Muscle layer of colon (tissue), 2 donors: Measurements from ENCODE around the gene CCL20.
"Not testable (repeated sequence)": the region's sequence is repeated elsewhere in the genome, so short reads cannot be mapped to it uniquely, and the experiment has no call there.

Source experiments
- H3K27ac ChIP-seq: one replicate; pipeline ENCODE4 v1.7.0; 2013; ENCODE audit warnings: low read depth, mild to moderate bottlenecking, low read length, moderate library complexity
- H3K27me3 ChIP-seq, 2 donors: one replicate each; pipeline ENCODE4 v1.7.0; 2013; ENCODE audit warnings: low read length in 2 of 2, mild to moderate bottlenecking in 2 of 2; ENCODE audit not compliant: insufficient read depth in 2 of 2, control insufficient read depth in 1 of 2
- H3K36me3 ChIP-seq: one replicate; pipeline ENCODE4 v1.7.0; 2013; ENCODE audit warnings: mild to moderate bottlenecking, low read length; ENCODE audit not compliant: insufficient read depth
- H3K4me1 ChIP-seq: one replicate; pipeline ENCODE4 v1.7.0; 2013; ENCODE audit warnings: mild to moderate bottlenecking, low read length; ENCODE audit not compliant: insufficient read depth
- H3K4me3 ChIP-seq, 2 donors: one replicate each; pipeline ENCODE4 v1.7.0; 2013; ENCODE audit warnings: low read length in 2 of 2, low read depth in 1 of 2, mild to moderate bottlenecking in 1 of 2, moderate library complexity in 1 of 2
- H3K9ac ChIP-seq: one replicate; pipeline ENCODE4 v1.7.0; 2013; ENCODE audit warnings: low read length
- H3K9me3 ChIP-seq: one replicate; pipeline ENCODE4 v1.7.0; 2013; ENCODE audit warnings: mild to moderate bottlenecking, low read length
- donor health status: abdominal sarcoma.
- donor health status: Adenocarcinoma of cecum.

Gene CCL20

DNA sequence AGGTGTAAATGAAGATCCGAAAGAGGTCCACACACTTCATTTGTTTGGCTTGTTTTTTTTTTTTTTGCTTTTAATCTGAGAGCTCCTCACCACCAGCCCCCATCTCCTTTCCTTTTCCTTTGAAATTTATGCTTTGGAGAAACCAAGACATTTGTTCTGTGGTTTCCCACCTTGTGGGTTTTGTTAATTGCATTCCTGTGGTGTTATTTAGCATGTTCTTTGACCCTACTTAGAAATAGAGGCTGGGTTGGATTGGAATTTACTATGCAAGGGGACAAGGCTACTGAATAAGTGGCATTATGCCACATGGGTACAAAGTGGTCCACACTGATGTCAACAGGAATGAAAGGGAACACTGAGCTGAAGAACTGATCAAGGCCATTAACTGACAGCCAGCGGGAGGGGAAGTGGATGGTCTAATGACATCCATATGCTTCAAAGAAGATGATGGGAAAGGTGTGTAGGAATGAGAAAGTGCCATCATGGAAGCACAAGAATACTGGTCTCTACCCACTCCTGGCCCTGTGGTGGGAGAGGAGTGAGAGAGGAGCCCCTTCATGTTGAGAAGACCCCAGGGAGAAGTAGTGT lies 8.9 kb downstream of the CCL20 start:
- no peaks in the 10 kb centered on the region for H3K4me1 ChIP-seq
- H3K9ac ChIP-seq, result no peak overlapping the region
- no peaks in the 10 kb centered on the region for H3K36me3 ChIP-seq
- no peak overlapping the region for H3K4me3 ChIP-seq
- no peak overlapping the region for H3K27ac ChIP-seq
- H3K27me3 ChIP-seq, result no peaks in the 10 kb centered on the region
- H3K9me3 ChIP-seq, result no peaks in the 10 kb centered on the region

DNA sequence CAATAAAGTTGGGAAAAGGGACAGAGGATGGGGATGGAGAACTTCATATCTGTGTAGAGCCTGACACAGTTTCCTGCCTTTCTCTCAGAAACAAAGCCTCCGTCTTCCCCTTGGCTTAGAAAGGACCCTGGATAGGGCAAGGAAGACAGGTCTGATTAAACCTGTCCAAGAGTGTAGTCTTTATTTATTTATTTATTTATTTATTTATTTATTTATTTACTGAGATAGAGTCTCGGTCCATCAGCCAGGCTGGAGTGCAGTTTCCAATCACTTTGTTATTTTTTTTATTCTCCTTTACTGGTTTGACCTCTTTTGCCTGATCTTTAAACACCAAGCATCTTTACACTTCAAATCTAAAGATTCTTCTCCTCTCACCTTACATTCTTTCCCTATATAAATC lies 10.3 kb downstream of the CCL20 start:
- H3K4me1 ChIP-seq, result no peaks in the 10 kb centered on the region
- H3K4me3 ChIP-seq, result no peak overlapping the region
- no peak overlapping the region for H3K9ac ChIP-seq
- no peak overlapping the region for H3K27ac ChIP-seq
- H3K36me3 ChIP-seq, result no peaks in the 10 kb centered on the region
- no peaks in the 10 kb centered on the region for H3K9me3 ChIP-seq
- H3K27me3 ChIP-seq, result no peaks in the 10 kb centered on the region

DNA sequence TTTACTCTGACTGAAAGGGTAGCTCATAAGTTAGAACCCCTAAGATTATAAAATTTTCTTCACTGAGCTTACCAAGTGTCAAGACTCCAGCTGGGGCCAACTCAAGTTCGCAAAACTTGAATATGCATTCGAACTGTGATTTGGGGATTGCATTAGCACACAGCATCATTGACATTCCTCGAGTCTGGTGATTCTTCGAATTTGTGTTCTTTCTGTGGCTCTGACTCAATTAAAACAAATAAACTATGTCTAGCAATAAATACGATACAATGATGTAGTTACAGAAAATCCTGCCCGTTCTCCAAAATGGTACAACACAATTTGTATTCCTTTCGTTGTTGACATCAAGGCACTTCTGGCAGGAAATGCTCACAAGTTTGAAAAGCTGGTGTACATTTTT lies 11.1 kb downstream of the CCL20 start:
- Histone ChIP-seq H3K4me3 (no peak overlapping the region), H3K27ac (no peak overlapping the region), H3K4me1 (no peaks in the 10 kb centered on the region), H3K9ac (no peak overlapping the region), H3K27me3 (no peaks in the 10 kb centered on the region), H3K36me3 (no peaks in the 10 kb centered on the region), H3K9me3 (no peaks in the 10 kb centered on the region)

DNA sequence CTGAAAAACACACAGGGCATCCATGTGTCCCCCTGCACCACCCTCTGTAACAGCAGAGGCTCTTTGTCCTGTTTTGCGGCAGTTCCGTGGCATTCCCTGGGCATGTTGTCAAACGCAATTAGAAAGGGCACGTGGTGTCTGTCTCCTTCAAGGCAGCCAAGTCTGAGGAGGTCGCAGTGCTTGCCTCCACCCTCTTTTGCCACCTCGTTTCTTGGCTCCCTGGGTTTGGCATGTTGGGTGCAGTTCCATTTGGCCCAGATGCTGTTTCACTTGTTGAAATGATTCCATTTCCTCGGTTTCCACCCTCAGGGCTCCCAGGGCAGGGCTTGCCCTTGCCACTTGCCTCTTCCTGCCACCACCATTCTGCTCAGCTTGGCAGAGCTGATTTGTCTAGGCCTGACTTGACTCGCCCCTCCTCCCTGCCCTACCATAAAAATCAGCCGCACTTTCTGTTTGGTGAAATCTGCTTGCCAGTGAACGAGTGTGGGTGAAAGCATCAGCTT lies 12.4 kb downstream of the CCL20 start:
- H3K36me3 ChIP-seq, result no peaks in the 10 kb centered on the region
- no peak overlapping the region for H3K27ac ChIP-seq
- H3K27me3 ChIP-seq, result no peaks in the 10 kb centered on the region
- H3K9ac ChIP-seq, result no peak overlapping the region
- H3K4me1 ChIP-seq, result no peaks in the 10 kb centered on the region
- H3K4me3 ChIP-seq, result no peak overlapping the region
- no peaks in the 10 kb centered on the region for H3K9me3 ChIP-seq

DNA sequence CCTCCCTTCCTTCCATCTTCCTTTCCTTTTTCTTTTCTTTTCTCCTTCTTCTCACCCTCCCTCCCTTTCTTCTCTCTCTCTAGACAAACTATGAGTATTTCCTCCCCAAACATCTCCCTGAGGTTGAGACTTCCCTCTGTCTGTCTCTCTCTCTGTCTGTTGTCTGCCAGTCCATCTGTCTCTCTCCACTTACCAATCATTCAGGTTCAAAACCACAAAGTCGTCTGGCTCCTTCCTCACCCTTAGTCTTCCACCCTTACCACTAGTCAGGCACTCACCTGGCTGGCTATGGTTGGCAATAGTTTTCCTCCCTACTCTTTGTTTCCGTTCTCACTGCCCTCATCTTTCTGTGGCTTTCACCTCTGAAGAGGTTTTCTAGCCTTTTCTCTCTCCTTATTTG lies 12.9 kb downstream of the CCL20 start:
- H3K36me3 ChIP-seq, result no peaks in the 10 kb centered on the region
- H3K27ac ChIP-seq, result no peak overlapping the region
- no peak overlapping the region for H3K4me3 ChIP-seq
- no peaks in the 10 kb centered on the region for H3K4me1 ChIP-seq
- no peaks in the 10 kb centered on the region for H3K9me3 ChIP-seq
- no peak overlapping the region for H3K9ac ChIP-seq
- H3K27me3 ChIP-seq, result no peaks in the 10 kb centered on the region

DNA sequence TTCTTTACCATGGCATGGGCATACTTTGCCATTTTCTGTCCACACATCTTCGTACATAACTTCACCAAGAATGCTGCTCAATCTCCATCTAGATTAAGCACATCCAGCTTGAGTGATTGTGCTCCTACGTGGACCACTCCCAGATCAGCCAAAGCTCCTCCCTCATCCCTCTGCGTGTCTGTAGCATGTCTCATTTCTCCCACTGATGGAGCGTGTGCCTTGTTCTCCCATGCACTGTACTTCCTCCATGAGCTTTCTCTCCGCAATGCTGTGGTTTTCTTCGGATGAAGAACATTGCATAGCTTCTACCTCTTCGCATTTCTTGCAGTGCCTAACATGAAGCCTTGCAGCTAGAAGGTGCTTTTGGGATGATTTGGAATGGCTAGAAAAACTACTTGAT lies 13.5 kb downstream of the CCL20 start:
- no peaks in the 10 kb centered on the region for H3K9me3 ChIP-seq
- H3K4me3 ChIP-seq, result no peak overlapping the region

DNA sequence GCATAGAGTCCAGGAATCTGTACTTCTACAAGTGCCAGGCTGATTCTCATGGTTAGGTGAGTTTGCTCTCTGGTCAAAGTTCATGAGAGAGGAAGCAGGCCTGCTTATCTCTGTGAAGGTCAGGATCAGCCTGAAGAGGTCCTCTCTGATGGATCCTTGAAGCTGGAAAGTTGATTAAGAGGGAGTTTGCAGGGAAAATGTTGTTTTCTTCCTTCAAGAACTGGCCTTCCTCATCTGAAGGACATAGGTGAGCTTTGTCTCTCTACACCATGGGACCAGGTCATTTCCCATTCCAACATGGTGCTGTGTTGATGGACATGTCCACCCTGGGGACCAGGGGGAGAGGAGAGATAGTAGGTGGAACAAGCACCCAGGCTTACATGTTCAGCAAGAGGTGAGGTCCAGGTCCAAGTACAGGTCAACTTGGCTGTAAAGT lies 14.9 kb downstream of the CCL20 start:
- no peak overlapping the region for H3K4me3 ChIP-seq
- no peaks in the 10 kb centered on the region for H3K4me1 ChIP-seq
- H3K27ac ChIP-seq, result no peak overlapping the region
- no peaks in the 10 kb centered on the region for H3K9me3 ChIP-seq
- no peaks in the 10 kb centered on the region for H3K27me3 ChIP-seq
- H3K9ac ChIP-seq, result no peak overlapping the region
- no peaks in the 10 kb centered on the region for H3K36me3 ChIP-seq

More for the DNA sequence above, 13.5 kb downstream of the CCL20 start:
- H3K4me1 ChIP-seq, result no peaks in the 10 kb centered on the region
- H3K36me3 ChIP-seq, result no peaks in the 10 kb centered on the region
- no peak overlapping the region for H3K27ac ChIP-seq
- H3K9ac ChIP-seq, result no peak overlapping the region
- H3K27me3 ChIP-seq, result no peaks in the 10 kb centered on the region

DNA sequence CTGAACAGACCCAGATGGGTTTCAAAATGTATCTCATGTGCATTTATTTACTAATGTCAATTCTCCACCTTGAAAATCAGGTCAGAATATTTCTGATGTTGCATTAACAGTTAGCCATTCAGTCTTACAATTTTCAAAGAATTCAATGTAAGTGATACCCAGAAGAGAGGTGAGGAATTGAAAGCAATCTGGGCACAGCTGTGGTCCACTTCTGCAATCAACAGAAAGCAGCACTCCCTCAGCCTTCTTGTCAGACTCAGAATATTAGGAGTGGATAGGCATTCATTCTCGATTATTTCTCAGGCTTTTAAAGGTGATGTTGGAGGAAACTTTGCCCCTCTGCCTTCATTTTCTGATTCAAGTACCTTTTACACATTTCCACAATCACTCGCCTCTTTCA lies 15.7 kb downstream of the CCL20 start:
- Histone ChIP-seq H3K9ac (no peak overlapping the region), H3K4me1 (no peaks in the 10 kb centered on the region), H3K27me3 (no peaks in the 10 kb centered on the region), H3K4me3 (no peak overlapping the region), H3K9me3 (no peaks in the 10 kb centered on the region), H3K36me3 (no peaks in the 10 kb centered on the region), H3K27ac (no peak overlapping the region)

DNA sequence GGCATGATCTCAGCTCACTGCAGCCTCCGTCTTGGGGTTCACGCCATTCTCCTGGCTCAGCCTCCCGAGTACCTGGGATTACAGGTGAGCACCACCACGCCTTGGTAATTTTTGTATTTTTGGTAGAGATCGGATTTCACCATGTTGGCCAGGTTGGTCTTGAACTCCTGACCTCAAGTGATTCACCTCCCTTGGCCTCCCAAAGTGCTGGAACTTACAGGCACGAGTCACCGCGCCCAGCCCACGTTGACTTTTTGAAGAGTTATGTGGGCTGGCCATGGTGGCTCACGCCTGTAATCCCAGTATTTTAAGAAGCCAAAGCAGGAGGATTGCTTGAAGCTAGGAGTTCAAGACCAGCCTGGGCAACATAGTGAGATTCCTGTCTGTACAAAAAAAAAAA lies 20.8 kb downstream of the CCL20 start:
- Histone ChIP-seq H3K9me3 (no peaks in the 10 kb centered on the region), H3K9ac (no peak overlapping the region), H3K27ac (no peak overlapping the region), H3K4me3 (no peak overlapping the region), H3K4me1 (no peaks in the 10 kb centered on the region), H3K36me3 (no peaks in the 10 kb centered on the region), H3K27me3 (no peaks in the 10 kb centered on the region)

DNA sequence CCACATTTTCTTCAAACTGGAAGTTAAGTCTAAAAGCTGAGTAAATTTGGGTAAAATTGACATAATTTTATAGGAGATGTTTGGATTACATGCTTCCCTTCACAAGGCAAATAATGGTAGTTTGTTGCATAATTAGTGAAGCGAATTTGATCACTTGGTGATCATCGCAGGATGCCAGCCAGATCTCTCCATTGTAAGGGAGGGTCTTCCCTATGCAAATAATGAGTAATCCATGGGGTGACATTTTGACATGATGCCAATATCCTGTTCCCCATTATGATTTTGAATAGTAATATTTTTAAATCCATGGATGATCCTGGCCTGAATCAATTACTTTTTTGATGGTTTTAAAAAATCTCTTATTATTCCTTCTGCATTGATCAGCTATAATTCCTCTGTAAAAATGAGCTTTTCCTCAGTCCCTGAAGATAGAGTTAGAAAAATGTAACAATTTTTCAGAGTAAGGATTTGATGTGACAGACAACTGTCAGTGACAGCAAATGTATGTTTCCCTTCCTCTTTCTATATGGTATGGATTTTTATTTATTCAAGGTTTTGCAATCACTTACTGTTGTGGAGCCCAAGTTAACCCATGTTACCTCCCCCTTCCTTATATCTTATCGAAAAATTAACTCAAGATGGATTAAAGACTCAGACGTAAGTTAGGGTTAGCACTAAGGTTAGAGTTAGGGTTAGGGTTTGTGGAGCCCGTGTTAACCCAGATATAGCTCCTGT lies 21.4 kb downstream of the CCL20 start:
- Histone ChIP-seq H3K4me3 (no peak overlapping the region), H3K27me3 (no peaks in the 10 kb centered on the region), H3K9me3 (no peaks in the 10 kb centered on the region), H3K4me1 (no peaks in the 10 kb centered on the region), H3K36me3 (no peaks in the 10 kb centered on the region), H3K9ac (no peak overlapping the region), H3K27ac (no peak overlapping the region)

DNA sequence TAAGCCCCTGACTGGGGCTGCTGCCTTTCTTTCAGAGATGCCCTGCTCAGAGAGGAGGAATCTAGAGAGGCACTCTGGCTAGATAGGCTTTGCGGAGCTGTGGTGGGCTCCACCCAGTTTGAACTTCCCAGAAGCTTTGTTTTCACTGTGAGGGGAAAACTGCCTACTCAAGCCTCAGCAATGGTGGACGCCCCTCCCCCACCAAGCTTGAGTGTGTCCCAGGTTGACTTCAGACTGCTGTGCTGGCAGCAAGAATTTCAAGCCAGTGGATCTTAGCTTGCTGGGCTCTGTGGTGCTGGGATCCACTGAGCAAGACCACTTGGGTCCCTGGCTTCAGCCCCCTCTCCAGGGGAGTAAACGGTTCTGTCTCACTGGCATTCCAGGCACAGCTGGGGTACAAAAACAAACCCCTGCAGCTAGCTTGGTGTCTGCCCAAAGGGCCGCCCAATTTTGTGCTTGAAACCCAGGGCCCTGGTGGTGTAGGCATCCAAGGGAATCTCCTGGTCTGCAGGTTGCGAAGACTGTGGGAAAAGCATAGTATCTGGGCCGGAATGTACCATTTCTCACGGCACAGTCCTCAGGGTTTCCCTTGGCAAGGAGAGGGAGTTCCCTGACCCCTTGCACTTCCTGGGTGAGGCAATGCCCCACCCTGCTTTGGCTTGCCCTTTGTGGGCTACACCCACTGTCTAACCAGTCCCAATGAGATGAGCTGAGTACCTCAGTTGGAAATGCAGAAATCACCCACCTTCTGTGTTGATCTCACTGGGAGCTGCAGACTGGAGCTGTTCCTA lies 25.9 kb downstream of the CCL20 start:
- H3K27ac ChIP-seq, H3K4me1 ChIP-seq, H3K9ac ChIP-seq, H3K9me3 ChIP-seq, H3K27me3 ChIP-seq, H3K4me3 ChIP-seq, H3K36me3 ChIP-seq: not testable (repeated sequence)
